Ascending aorta (tissue), 2 donors: ENCODE data around the gene C17orf75. TPM values are rescaled to one million over a fixed set of nuclear protein-coding genes. Genes with fewer than 3 reads are reported as not detected.

Experiments
- DNase-seq, 2 donors: peaks; one replicate each; pipeline ENCODE4 v3.0.0-alpha.2; 2019; ENCODE audit warnings: low spot score in 2 of 2
- H3K27ac ChIP-seq, 2 donors: fragments of 200-600 bp; sonication (generic); one replicate each; pipeline ENCODE4 v1.5.1; 2016 to 2017; ENCODE audit warnings: mild to moderate bottlenecking in 1 of 2
- H3K27me3 ChIP-seq: fragments of 200-600 bp; sonication (generic); one replicate; pipeline ENCODE4 v1.5.1; 2017
- H3K36me3 ChIP-seq, 2 donors: fragments of 200-600 bp; sonication (generic); one replicate each; pipeline ENCODE4 v1.5.1; 2016
- H3K4me1 ChIP-seq, 2 donors: fragments of 200-600 bp; sonication (generic); one replicate each; pipeline ENCODE4 v1.5.1; 2016 to 2017; ENCODE audit warnings: mild to moderate bottlenecking in 1 of 2
- H3K4me3 ChIP-seq, 2 donors: fragments of 200-600 bp; sonication (generic); one replicate each; pipeline ENCODE4 v1.5.1; 2016 to 2017; ENCODE audit warnings: mild to moderate bottlenecking in 1 of 2
- H3K9me3 ChIP-seq, 2 donors: fragments of 200-600 bp; sonication (generic); one replicate each; pipeline ENCODE4 v1.5.1; 2016
- intact Hi-C: fragments of 100-400 bp; cut with DNase I; formaldehyde crosslinking; loops from one replicate; pipeline ENCODE4 v1.15.1; 2023
- total RNA-seq: library from RNA; depleted of rRNA; stranded (reverse); fragments of >200 nt; gene quantifications from one replicate; pipeline ENCODE4 v1.1.0, GENCODE V29; 2016
- TF ChIP-seq, protein P1 (sequence below), 3 experiments: fragments of 200-600 bp in 2 of 3; fragments of 450-650 bp in 1 of 3; sonication (generic) in 2 of 3; IDR thresholded peaks; one replicate each; pipeline ENCODE4 v1.5.1; 2016 to 2019; ENCODE audit warnings: antibody characterized with exemption in 3 of 3, mild to moderate bottlenecking in 1 of 3, moderate library complexity in 1 of 3

C17orf75 gene
- total RNA-seq, 1 donor from 2014 or later, result 15.5 TPM

DNA sequence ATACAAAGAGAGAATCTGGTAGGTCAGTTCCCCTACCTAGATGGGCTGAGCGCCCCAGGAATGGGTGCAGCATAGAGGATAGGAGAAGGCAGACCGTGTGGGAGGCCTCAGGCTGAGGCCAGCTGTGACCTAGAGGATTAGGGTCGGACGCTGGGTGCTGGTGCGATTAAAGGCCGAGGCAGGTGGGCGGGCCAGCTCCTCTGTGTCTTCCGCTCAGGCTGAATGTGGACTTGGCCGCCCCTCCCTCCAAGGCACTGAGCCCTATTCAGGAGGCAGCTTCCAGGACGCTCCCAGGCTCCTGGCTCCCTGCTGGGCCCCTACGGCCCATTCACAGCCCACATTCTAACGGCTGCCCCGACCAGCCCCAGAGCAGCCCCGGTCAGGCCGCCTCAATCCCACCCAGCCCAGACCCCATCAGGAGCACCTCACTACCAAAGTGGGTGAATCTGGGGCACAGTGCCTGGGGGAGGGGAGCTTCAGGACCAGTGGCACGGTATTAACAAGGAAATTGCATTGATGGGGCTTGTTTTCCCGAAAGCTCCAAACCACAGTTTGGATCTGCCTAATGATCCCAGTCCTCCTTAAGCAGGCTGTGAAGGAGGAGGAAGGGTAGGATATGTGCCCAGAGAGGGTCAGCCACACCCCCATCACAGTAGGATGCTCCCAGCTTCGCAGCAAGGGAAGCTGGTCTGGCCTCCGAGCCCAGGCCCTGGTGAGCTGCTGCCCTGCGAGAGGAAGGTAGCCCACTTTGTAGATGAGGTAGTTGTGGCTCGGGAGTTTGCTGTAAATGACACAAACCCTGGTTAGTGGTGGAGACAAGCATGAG is 61.9 kb downstream of the C17orf75 start:
- DNase-seq, result no peak
- Histone ChIP-seq H3K27ac (no peak overlapping the region), H3K9me3 (no peaks in the 10 kb centered on the region), H3K36me3 (no peaks in the 10 kb centered on the region), H3K4me1 (no peaks in the 10 kb centered on the region), H3K27me3 (no peaks in the 10 kb centered on the region), H3K4me3 (no peak overlapping the region)
- intact Hi-C loops, result no loop called here
- TF ChIP-seq, protein P1, sequence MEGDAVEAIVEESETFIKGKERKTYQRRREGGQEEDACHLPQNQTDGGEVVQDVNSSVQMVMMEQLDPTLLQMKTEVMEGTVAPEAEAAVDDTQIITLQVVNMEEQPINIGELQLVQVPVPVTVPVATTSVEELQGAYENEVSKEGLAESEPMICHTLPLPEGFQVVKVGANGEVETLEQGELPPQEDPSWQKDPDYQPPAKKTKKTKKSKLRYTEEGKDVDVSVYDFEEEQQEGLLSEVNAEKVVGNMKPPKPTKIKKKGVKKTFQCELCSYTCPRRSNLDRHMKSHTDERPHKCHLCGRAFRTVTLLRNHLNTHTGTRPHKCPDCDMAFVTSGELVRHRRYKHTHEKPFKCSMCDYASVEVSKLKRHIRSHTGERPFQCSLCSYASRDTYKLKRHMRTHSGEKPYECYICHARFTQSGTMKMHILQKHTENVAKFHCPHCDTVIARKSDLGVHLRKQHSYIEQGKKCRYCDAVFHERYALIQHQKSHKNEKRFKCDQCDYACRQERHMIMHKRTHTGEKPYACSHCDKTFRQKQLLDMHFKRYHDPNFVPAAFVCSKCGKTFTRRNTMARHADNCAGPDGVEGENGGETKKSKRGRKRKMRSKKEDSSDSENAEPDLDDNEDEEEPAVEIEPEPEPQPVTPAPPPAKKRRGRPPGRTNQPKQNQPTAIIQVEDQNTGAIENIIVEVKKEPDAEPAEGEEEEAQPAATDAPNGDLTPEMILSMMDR (IDR thresholded peaks at IDR 0.05), result no peak

DNA sequence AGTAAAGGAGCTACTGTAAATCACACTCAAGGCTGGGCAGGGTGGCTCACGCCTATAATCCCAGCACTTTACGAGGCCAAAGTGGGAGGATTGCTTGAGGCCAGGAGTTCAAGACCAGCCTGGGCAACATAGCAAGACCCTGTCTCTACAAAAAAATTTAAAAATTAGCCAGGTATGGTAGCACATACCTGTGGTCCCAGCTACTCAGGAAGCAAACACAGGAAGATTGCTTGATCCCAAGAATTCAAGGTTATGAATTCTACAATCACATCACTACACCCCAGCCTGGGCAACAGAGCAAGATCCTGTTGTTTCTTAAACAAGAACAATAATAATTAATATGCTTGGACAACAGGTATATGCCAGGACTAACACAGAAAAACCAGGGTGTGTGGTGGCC is 63.2 kb downstream of the C17orf75 start:
- TF ChIP-seq, protein P1 (IDR thresholded peaks at IDR 0.05), result no peak
- no peak for DNase-seq
- H3K36me3 ChIP-seq, result no peaks in the 10 kb centered on the region
- H3K27me3 ChIP-seq, result no peaks in the 10 kb centered on the region
- no peaks in the 10 kb centered on the region for H3K9me3 ChIP-seq
- H3K4me3 ChIP-seq, result no peak overlapping the region
- intact Hi-C loops, result no loop called here
- H3K27ac ChIP-seq, result no peak overlapping the region
- no peaks in the 10 kb centered on the region for H3K4me1 ChIP-seq

Other genes with a start within 250 kb of the C17orf75 start
- 17.2 TPM for gene RHOT1, start 199.7 kb downstream of the C17orf75 start, total RNA-seq
- gene RHBDL3, start 76.3 kb downstream of the C17orf75 start, total RNA-seq, result not detected
- 94.2 TPM for gene ZNF207, start 8.0 kb upstream of the C17orf75 start, total RNA-seq
- gene PSMD11, start 102.3 kb upstream of the C17orf75 start, total RNA-seq, result 6.3 TPM
- gene CDK5R1, start 144.8 kb upstream of the C17orf75 start, total RNA-seq, result not detected